ENCODE data around the gene COX20. TPM values are rescaled to one million over a fixed set of nuclear protein-coding genes. Genes with fewer than 3 reads are reported as not detected.

Gene COX20
- total and polyA plus RNA-seq, 10 of the 15 experiments (the other 5 are each of a cell fraction or from before 2014, with no cell fraction given): 22.8 to 112 (median 52.7) TPM

DNA sequence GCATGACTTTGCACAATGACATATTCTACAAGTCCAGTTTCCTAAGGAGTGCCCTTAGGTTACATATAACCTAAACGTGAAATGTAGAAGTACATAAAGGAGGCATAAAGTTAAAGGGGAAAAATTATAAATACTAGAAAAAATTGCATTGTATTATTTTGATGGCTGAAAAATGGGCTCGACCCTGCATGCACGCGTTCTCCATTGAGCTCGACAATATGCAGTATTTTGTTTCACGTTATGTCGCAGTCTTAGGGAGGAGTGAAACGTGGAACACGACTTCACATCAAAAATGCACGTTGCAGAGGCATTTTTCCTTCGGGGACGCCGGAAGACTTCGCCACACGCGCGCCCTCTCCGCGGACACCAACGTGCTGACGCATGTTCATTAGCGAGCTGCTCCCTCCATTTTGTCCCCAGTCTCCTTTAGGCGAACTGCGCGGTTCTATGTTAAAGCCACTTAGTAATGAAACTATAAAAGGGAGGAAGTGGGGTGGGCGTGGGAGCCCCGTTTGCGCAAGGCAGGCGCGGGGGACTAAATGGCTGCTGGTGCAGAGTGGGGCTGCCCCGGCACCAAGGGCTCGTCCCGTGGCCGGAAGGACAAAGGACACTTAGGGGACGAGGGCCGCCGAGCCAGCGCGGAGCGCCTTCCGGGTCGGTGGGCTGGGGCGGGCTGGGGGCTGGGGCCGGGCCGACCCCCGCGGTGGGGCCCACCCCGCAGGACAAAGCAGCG, 749 bp upstream of the COX20 start (continued):
- TF ChIP-seq, protein P1, sequence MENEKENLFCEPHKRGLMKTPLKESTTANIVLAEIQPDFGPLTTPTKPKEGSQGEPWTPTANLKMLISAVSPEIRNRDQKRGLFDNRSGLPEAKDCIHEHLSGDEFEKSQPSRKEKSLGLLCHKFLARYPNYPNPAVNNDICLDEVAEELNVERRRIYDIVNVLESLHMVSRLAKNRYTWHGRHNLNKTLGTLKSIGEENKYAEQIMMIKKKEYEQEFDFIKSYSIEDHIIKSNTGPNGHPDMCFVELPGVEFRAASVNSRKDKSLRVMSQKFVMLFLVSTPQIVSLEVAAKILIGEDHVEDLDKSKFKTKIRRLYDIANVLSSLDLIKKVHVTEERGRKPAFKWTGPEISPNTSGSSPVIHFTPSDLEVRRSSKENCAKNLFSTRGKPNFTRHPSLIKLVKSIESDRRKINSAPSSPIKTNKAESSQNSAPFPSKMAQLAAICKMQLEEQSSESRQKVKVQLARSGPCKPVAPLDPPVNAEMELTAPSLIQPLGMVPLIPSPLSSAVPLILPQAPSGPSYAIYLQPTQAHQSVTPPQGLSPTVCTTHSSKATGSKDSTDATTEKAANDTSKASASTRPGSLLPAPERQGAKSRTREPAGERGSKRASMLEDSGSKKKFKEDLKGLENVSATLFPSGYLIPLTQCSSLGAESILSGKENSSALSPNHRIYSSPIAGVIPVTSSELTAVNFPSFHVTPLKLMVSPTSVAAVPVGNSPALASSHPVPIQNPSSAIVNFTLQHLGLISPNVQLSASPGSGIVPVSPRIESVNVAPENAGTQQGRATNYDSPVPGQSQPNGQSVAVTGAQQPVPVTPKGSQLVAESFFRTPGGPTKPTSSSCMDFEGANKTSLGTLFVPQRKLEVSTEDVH (IDR thresholded peaks at IDR 0.05; ENCODE audit: low read depth, partially characterized antibody): no peak
- TF ChIP-seq, protein P2, sequence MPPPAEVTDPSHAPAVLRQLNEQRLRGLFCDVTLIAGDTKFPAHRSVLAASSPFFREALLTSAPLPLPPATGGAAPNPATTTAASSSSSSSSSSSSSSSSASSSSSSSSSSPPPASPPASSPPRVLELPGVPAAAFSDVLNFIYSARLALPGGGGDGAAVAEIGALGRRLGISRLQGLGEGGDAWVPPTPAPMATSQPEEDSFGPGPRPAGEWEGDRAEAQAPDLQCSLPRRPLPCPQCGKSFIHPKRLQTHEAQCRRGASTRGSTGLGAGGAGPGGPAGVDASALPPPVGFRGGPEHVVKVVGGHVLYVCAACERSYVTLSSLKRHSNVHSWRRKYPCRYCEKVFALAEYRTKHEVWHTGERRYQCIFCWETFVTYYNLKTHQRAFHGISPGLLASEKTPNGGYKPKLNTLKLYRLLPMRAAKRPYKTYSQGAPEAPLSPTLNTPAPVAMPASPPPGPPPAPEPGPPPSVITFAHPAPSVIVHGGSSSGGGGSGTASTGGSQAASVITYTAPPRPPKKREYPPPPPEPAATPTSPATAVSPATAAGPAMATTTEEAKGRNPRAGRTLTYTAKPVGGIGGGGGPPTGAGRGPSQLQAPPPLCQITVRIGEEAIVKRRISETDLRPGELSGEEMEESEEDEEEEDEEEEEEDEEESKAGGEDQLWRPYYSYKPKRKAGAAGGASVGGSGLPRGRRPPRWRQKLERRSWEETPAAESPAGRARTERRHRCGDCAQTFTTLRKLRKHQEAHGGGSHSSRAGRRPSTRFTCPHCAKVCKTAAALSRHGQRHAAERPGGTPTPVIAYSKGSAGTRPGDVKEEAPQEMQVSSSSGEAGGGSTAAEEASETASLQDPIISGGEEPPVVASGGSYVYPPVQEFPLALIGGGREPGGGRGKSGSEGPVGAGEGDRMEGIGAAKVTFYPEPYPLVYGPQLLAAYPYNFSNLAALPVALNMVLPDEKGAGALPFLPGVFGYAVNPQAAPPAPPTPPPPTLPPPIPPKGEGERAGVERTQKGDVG (CRISPR knock-in tag; IDR thresholded peaks at IDR 0.05): 0 out of 2 replicates have a peak, but pooled peaks have one; percentile 19
- TF ChIP-seq, protein P3, sequence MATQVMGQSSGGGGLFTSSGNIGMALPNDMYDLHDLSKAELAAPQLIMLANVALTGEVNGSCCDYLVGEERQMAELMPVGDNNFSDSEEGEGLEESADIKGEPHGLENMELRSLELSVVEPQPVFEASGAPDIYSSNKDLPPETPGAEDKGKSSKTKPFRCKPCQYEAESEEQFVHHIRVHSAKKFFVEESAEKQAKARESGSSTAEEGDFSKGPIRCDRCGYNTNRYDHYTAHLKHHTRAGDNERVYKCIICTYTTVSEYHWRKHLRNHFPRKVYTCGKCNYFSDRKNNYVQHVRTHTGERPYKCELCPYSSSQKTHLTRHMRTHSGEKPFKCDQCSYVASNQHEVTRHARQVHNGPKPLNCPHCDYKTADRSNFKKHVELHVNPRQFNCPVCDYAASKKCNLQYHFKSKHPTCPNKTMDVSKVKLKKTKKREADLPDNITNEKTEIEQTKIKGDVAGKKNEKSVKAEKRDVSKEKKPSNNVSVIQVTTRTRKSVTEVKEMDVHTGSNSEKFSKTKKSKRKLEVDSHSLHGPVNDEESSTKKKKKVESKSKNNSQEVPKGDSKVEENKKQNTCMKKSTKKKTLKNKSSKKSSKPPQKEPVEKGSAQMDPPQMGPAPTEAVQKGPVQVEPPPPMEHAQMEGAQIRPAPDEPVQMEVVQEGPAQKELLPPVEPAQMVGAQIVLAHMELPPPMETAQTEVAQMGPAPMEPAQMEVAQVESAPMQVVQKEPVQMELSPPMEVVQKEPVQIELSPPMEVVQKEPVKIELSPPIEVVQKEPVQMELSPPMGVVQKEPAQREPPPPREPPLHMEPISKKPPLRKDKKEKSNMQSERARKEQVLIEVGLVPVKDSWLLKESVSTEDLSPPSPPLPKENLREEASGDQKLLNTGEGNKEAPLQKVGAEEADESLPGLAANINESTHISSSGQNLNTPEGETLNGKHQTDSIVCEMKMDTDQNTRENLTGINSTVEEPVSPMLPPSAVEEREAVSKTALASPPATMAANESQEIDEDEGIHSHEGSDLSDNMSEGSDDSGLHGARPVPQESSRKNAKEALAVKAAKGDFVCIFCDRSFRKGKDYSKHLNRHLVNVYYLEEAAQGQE (IDR thresholded peaks at IDR 0.05; ENCODE audit: low read depth, low read length): no peak; the same call in 1 of the 2 replicates
- TF ChIP-seq, protein P4, sequence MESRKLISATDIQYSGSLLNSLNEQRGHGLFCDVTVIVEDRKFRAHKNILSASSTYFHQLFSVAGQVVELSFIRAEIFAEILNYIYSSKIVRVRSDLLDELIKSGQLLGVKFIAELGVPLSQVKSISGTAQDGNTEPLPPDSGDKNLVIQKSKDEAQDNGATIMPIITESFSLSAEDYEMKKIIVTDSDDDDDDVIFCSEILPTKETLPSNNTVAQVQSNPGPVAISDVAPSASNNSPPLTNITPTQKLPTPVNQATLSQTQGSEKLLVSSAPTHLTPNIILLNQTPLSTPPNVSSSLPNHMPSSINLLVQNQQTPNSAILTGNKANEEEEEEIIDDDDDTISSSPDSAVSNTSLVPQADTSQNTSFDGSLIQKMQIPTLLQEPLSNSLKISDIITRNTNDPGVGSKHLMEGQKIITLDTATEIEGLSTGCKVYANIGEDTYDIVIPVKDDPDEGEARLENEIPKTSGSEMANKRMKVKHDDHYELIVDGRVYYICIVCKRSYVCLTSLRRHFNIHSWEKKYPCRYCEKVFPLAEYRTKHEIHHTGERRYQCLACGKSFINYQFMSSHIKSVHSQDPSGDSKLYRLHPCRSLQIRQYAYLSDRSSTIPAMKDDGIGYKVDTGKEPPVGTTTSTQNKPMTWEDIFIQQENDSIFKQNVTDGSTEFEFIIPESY (IDR thresholded peaks at IDR 0.05): no peak
- TF ChIP-seq NR2C2 (IDR thresholded peaks at IDR 0.05; ENCODE audit: borderline replicate concordance, control insufficient read depth, insufficient read length, low read depth) (no peak), RAD21 (IDR thresholded peaks at IDR 0.05; ENCODE audit: insufficient read depth, low read depth, low read length) (0 out of 2 replicates have a peak, but pooled peaks have one; percentile 13), HCFC1 (IDR thresholded peaks at IDR 0.05; ENCODE audit: low read length) (peak; percentile 45), TARDBP (IDR thresholded peaks at IDR 0.05; ENCODE audit: borderline replicate concordance) (no peak), IKZF1 (conservative IDR thresholded peaks at IDR 0.05) (peak; percentile 75; the same call in 1 of the 2 replicates), SP1 (IDR thresholded peaks at IDR 0.05; ENCODE audit: low read depth, low read length) (no peak), RUNX3 (IDR thresholded peaks at IDR 0.05; ENCODE audit: low read length) (peak; percentile 30; the same call in 1 of the 2 replicates), TCF7 (IDR thresholded peaks at IDR 0.05; ENCODE audit: borderline replicate concordance) (peak; percentile 43; the same call in 1 of the 2 replicates), STAT3 (IDR thresholded peaks at IDR 0.05; ENCODE audit: low read depth, low read length) (no peak), IKZF2 (IDR thresholded peaks at IDR 0.05) (no peak; a peak in 1 of 4 replicates), PAX8 (IDR thresholded peaks at IDR 0.05) (peak; percentile 92), EED (IDR thresholded peaks at IDR 0.05; ENCODE audit: low read depth) (0 out of 2 replicates have a peak, but pooled peaks have one; percentile 4), CBFB (IDR thresholded peaks at IDR 0.05; ENCODE audit: low read depth) (peak; percentile 17), NFXL1 (IDR thresholded peaks at IDR 0.05; ENCODE audit: borderline replicate concordance) (no peak)
